IPS DF 4.7 (cell line): ENCODE data around the gene PPCS.

Experiments
- DNase-seq: peaks from one replicate; pipeline ENCODE4 v3.0.0-alpha.2; 2013; ENCODE audit warnings: low spot score; ENCODE audit errors: extremely low read depth

PPCS gene

DNA sequence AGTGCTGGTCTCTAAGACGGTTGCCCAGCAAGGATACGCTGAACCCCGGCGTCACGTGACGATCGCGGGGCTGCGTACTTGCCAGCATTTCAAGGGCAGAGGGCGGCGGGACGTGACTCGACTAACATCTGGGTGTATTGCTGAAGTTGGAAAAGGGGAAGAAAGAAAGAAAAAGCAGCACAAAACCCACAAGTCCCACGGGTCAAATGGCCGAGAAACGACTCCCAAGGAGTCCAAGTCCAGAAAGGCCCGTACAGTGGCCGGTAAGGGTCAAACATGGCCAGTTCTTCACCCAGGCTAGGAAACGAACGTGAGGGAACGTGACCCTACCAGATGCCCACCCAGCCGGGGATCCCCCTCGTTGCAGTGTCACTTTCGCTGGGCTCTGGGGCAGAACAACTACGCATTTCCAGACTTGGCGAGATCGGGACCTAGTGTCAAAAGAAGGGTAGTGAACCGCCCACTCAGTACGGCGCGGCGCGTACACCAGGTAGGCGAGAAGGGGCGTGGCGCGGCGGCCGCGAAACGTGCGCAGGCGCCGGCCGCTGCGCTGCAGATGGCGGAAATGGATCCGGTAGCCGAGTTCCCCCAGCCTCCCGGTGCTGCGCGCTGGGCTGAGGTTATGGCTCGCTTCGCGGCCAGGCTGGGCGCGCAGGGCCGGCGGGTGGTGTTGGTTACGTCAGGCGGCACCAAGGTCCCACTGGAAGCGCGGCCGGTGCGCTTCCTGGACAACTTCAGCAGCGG is at the start of gene PPCS, which contains the start of gene ZMYND12:
PPCS (plus strand) TSS at position 534 of the 744 bp plus-strand sequence; CDS start at position 557, 23 bp downstream.
ZMYND12 (minus strand) TSS at position 13 of the 744 bp plus-strand sequence. CDS start 25 bp downstream, outside the sequence.
- peak; percentile 25 for DNase-seq

GRCh38 chr1:42414551-42415496 is 41.5 kb upstream of the PPCS start:
- no peak for DNase-seq

DNA sequence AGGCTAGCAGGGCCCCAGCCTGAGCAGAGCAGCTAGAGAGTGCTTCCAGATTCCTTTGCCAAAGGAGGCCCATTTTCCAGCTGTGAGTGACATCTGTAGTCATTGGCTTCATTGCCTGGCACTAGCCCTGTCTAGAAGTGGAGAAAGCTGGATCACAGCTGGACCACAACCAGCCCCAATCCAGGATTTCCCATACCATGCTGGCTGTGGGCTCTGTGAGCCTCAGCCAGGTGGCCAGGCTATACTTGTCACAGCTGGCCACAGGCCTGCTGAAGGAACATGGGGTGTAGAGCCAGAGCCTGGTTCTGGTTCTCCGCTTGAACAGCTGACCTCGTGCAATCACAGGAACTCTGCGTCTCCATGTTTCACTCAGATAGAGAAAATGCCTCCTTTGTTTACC is 39.2 kb upstream of the PPCS start:
- DNase-seq, result no peak

DNA sequence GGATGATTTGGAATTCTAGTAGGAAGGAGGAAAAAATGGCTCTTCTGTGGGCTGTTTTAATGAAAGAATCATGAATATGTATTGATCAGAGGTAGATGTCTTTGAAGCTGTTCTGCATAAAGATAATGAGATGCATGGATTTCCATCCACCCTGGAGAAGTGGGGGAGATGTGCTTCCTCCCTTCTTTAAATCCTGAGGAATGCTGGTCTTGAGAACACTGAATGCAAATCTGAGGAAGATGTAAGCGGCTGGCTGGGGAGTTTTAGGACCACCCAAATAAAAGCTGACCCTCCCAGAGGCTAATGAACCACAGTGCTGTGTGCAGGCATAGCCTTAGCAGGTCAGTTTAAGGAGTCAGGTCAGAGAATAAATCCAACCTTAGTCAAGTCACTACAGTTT is 37.8 kb upstream of the PPCS start:
- no peak for DNase-seq

DNA sequence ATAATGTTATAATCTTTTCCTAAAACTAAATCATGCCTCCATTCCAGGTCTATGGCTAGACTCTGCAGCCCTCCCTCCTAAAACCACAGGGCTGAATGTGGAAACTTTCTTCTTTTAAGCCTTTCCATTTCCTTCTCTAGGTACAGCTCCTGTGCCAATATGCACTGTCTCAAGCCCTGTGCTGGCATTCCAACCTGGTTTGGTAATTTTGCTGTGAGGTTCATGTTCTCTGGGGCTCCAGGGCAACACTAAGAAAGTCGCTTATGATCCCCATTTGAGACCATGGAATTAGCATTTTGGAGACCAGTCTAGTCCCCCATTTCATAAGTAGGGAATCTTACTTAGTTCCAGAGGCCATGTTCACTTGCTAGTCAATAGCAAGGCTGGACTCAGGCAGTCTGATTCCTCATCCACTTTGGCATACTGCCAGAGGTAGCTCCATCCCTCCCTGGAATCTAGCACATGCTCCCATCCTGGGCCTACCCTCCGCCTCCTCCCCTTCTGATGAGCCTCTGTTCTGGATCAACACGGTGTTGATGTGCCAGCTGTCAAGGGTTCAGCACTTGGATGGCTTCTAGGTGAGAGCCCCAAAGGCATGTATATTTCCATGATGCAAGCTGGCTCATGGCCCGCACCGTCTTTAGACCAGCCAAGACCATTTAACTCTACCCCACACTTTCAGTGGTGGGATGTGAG is 37.1 kb upstream of the PPCS start:
- no peak for DNase-seq

GRCh38 chr1:42420121-42420520 is 36.2 kb upstream of the PPCS start:
- DNase-seq, result no peak

GRCh38 chr1:42420911-42421585 is 35.3 kb upstream of the PPCS start:
- no peak for DNase-seq

- no peak for DNase-seq
Measured at GRCh38 chr1:42422737-42423136, 33.6 kb upstream of the PPCS start.

- no peak for DNase-seq
Measured at GRCh38 chr1:42423681-42424080, 32.7 kb upstream of the PPCS start.

DNA sequence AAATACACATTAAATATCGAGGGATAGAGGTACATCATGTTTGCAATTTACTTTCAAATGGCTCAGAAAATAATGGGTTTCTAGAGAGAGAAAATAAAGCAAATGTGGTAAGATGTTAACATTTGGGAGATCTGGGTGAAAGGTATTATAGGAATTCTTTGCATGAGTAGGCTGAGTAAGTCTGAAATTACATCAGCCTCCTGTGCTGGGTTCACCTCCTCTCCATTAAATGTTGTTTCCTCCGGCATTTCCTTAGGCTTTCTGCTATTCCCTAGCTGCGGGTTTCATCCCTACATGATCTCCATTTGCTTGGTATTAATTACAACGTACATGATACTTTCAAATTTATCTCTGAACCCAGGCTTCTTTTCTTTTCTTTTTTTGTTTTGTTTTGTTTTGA is 32.1 kb upstream of the PPCS start:
- DNase-seq, result no peak

DNA sequence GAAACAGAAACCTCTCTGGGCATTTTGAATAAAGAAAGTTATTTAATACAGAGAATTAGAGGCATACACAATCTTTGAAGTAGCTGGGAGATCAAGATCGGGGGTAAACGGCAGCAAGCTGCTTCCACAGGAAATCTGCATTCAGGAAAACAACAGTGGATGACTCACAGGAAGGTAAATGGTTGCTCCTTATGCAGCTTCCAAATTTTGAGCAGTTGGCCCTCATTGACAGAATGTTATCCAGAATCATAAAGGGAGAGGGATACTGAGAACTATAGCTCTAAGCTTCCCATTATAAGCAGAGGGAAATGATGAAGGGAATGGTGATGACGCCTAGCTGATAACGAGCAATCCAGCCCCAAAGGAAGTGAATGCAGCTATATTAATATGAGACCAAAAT is 29.1 kb upstream of the PPCS start:
- no peak for DNase-seq

DNA sequence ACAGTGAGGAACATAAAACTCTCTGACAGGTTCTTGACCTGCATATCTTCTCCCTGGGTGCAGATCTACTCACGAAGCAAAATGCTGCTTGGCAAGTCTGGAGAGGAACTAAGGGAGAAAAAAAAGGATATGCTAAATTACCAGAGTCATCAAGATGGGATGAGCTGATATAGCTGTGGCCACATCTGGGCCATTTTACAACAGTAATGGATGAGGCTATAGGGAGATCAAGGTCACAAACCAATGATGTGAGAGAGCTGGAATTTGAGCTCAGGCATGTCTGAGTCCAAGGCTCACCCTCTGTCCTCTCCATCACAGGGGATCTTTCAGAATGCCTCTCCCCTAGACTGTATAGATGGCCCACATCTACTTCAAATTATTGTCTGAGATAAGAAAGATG is 26.7 kb upstream of the PPCS start:
- DNase-seq, result no peak

GRCh38 chr1:42430286-42431135 is 25.8 kb upstream of the PPCS start:
- DNase-seq, result no peak

- DNase-seq, result no peak
Measured at GRCh38 chr1:42431514-42431913, 24.8 kb upstream of the PPCS start.

- no peak for DNase-seq
Measured at GRCh38 chr1:42432714-42433113, 23.6 kb upstream of the PPCS start.

GRCh38 chr1:42433369-42433768 is 23.0 kb upstream of the PPCS start:
- no peak for DNase-seq

DNA sequence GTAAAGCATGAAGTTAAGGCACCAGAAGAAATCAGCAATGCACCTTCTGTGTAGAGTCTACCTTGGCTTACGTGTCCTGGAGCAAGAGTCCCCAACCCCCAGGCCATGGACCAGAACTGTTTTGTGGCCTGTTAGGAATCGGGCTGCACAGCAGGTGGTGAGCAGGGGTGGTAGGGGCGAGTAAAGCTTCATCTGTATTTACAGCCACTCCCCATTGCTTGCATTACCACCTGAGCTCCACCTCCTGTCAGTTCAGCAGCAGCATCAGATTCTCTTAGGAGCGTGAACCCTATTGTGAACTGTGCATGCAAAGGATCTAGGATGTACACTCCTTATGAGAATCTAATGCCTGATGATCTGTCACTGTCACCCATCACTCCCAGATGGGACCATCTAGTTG is 22.0 kb upstream of the PPCS start:
- no peak for DNase-seq

- no peak for DNase-seq
Measured at GRCh38 chr1:42439940-42440339, 16.4 kb upstream of the PPCS start.

- DNase-seq, result no peak
Measured at GRCh38 chr1:42442662-42443061, 13.7 kb upstream of the PPCS start.

GRCh38 chr1:42449256-42449655 is 7.1 kb upstream of the PPCS start:
- no peak for DNase-seq
